HFF-Myc (cell line): ENCODE data around the gene NSUN6.
"Not testable (repeated sequence)": the region's sequence is repeated elsewhere in the genome, so short reads cannot be mapped to it uniquely, and the experiment has no call there.

Experiments
- DNase-seq: peaks from one replicate; pipeline ENCODE4 v3.0.0-alpha.2; 2011; ENCODE audit warnings: low read depth; ENCODE audit errors: extremely low read depth
- H3K4me3 ChIP-seq: replicated peaks from 2 replicates; pipeline ENCODE4 v1.5.1; 2011; ENCODE audit warnings: low read depth, mild to moderate bottlenecking, control low read depth, low read length
- CTCF ChIP-seq: IDR thresholded peaks from 2 replicates; pipeline ENCODE4 v1.5.1; 2012; ENCODE audit warnings: mild to moderate bottlenecking, low read depth, low read length, control low read depth; ENCODE audit errors: missing control alignments

Gene NSUN6

GRCh38 chr10:18607503-18608378 is 43.6 kb downstream of the NSUN6 start:
- TF ChIP-seq CTCF: no peak
- no peak overlapping the region for H3K4me3 ChIP-seq
- DNase-seq: peak; percentile 78

- no peak for TF ChIP-seq CTCF
Measured at GRCh38 chr10:18606051-18606695, 45.2 kb downstream of the NSUN6 start.

GRCh38 chr10:18601321-18601720 is 50.1 kb downstream of the NSUN6 start:
- no peak for DNase-seq
- H3K4me3 ChIP-seq: no peak overlapping the region
- peak; percentile 7 for TF ChIP-seq CTCF

More at GRCh38 chr10:18606051-18606695, 45.2 kb downstream of the NSUN6 start:
- no peak for DNase-seq
- no peak overlapping the region for H3K4me3 ChIP-seq

GRCh38 chr10:18599392-18599791 is 52.0 kb downstream of the NSUN6 start:
- H3K4me3 ChIP-seq: no peak overlapping the region
- no peak for DNase-seq
- TF ChIP-seq CTCF: no peak

- H3K4me3 ChIP-seq: no peak overlapping the region
- no peak for DNase-seq
- TF ChIP-seq CTCF: peak; percentile 53
Measured at GRCh38 chr10:18594574-18595156, 56.7 kb downstream of the NSUN6 start.

GRCh38 chr10:18591141-18591540 is 60.2 kb downstream of the NSUN6 start:
- not testable (repeated sequence) for H3K4me3 ChIP-seq, DNase-seq

- DNase-seq, H3K4me3 ChIP-seq: not testable (repeated sequence)
Measured at GRCh38 chr10:18586637-18587036, 64.8 kb downstream of the NSUN6 start.
